Esophagus squamous epithelium (tissue), 4 donors: ENCODE results near the gene CTTNBP2.

Experiments
- POLR2A ChIP-seq, 4 donors: fragments of 450-650 bp; IDR thresholded peaks; one replicate each; pipeline ENCODE4 v1.6.1; 2017; ENCODE audit warnings: antibody characterized with exemption in 4 of 4, mild to moderate bottlenecking in 4 of 4, moderate library complexity in 3 of 4
- TF ChIP-seq, protein P1 (sequence below), 6 experiments: fragments of 450-650 bp in 4 of 6; fragments of 200-600 bp in 2 of 6; sonication (generic) in 2 of 6; IDR thresholded peaks; one replicate each; pipeline ENCODE4 v1.5.1; 2016 to 2019; ENCODE audit warnings: antibody characterized with exemption in 6 of 6, mild to moderate bottlenecking in 4 of 6, moderate library complexity in 4 of 6

GRCh38 chr7:117667456-117667855, 205.8 kb downstream of the CTTNBP2 start:
- TF ChIP-seq, protein P1, sequence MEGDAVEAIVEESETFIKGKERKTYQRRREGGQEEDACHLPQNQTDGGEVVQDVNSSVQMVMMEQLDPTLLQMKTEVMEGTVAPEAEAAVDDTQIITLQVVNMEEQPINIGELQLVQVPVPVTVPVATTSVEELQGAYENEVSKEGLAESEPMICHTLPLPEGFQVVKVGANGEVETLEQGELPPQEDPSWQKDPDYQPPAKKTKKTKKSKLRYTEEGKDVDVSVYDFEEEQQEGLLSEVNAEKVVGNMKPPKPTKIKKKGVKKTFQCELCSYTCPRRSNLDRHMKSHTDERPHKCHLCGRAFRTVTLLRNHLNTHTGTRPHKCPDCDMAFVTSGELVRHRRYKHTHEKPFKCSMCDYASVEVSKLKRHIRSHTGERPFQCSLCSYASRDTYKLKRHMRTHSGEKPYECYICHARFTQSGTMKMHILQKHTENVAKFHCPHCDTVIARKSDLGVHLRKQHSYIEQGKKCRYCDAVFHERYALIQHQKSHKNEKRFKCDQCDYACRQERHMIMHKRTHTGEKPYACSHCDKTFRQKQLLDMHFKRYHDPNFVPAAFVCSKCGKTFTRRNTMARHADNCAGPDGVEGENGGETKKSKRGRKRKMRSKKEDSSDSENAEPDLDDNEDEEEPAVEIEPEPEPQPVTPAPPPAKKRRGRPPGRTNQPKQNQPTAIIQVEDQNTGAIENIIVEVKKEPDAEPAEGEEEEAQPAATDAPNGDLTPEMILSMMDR (IDR thresholded peaks at IDR 0.05): no peak
- no peak for TF ChIP-seq POLR2A (IDR thresholded peaks at IDR 0.05)
